HCT116 (cell line): ENCODE results near the gene CCND1. TPM values are rescaled to one million over a fixed set of nuclear protein-coding genes. Genes with fewer than 3 reads are reported as not detected.

Experiments
- ATAC-seq: fragments of 200-7000 bp; cut with Tn5 transposase; 2 replicates; pipeline ENCODE4 v1.9.1; 2020; ENCODE audit warnings: mild to moderate bottlenecking, moderate library complexity
- BruUV-seq: library from RNA; stranded (reverse); fragments of 400-500 nt; replicated peaks from 2 replicates; lab custom pipeline; 2021; lab: Mats Ljungman, UMichigan
- CTCF ChIA-PET: fragments of 300-600 bp; sonication (Branson Sonifier 250); formaldehyde crosslinking; loops from one replicate; lab custom pipeline; 2021; ENCODE audit warnings: antibody characterized with exemption; lab: Charles Lee
- POLR2A ChIA-PET: fragments of 300-600, 350-600 bp; sonication (Branson Sonifier 250); formaldehyde crosslinking; loops from one replicate; lab custom pipeline; 2021; ENCODE audit warnings: antibody characterized with exemption; lab: Charles Lee
- RAD21 ChIA-PET, 2 experiments: fragments of 300-600 bp; sonication (Branson Sonifier 250); formaldehyde crosslinking; loops; one replicate each; lab custom pipeline; 2023; ENCODE audit warnings: low total read pairs in 2 of 2; ENCODE audit not compliant: uncharacterized antibody in 2 of 2, unreplicated experiment in 2 of 2, low non-redundant PET in 1 of 2; lab: Charles Lee
- DNase-seq: peaks from one replicate; pipeline ENCODE4 v3.0.0-alpha.2; 2010; ENCODE audit warnings: low read depth, low spot score
- H2AFZ ChIP-seq: fragments of 200-600 bp; shearing (Covaris generic), sonication (generic); 2 replicates; pipeline ENCODE4 v1.6.1; 2017; ENCODE audit warnings: low read depth, mixed run types, mixed read lengths, antibody characterized with exemption, low read length; ENCODE audit not compliant: poor library complexity, severe bottlenecking
- H3K27ac ChIP-seq: 2 replicates; pipeline ENCODE4 v1.5.1; 2012; ENCODE audit warnings: low read depth, low read length
- H3K27me3 ChIP-seq: fragments of 200-600 bp; sonication (generic); 2 replicates; pipeline ENCODE4 v1.6.1; 2016; ENCODE audit warnings: mixed run types, low read length, mixed read lengths; ENCODE audit not compliant: insufficient read depth
- H3K36me3 ChIP-seq, 2 experiments: fragments of 200-500 bp in 1 of 2; fragments of 200-600 bp in 1 of 2; sonication (Bioruptor generic) in 1 of 2; sonication (generic) in 1 of 2; 2 replicates each; pipeline versions ENCODE4 v1.5.1 to v1.6.1; 2014 to 2016; ENCODE audit warnings: low read length in 2 of 2, inconsistent platforms in 1 of 2, mixed read lengths in 1 of 2, mixed run types in 1 of 2; ENCODE audit not compliant: insufficient read depth in 2 of 2, control insufficient read depth in 1 of 2
- H3K4me1 ChIP-seq, 2 experiments: fragments of 200-600 bp in 1 of 2; sonication (generic) in 1 of 2; 2 replicates each; pipeline versions ENCODE4 v1.5.1 to v1.6.1; 2012 to 2017; ENCODE audit warnings: low read length in 2 of 2, inconsistent platforms in 1 of 2, mild to moderate bottlenecking in 1 of 2, mixed read lengths in 1 of 2, mixed run types in 1 of 2, moderate library complexity in 1 of 2; ENCODE audit not compliant: insufficient read depth in 2 of 2, control insufficient read depth in 1 of 2
- H3K4me2 ChIP-seq: fragments of 200-600 bp; sonication (generic); 2 replicates; pipeline ENCODE4 v1.6.1; 2017; ENCODE audit warnings: mixed run types, low read length, mixed read lengths
- H3K4me3 ChIP-seq, 2 experiments: fragments of 200-600 bp in 1 of 2; sonication (generic) in 1 of 2; replicated peaks in 1 of 2; 2 replicates each; pipeline ENCODE4 v1.5.1; 2011 to 2016; ENCODE audit warnings: low read length in 2 of 2, control low read depth in 1 of 2, low read depth in 1 of 2, mild to moderate bottlenecking in 1 of 2, mixed read lengths in 1 of 2, mixed run types in 1 of 2
- H3K79me2 ChIP-seq: fragments of 200-600 bp; sonication (generic); 2 replicates; pipeline ENCODE4 v1.6.1; 2017; ENCODE audit warnings: mild to moderate bottlenecking, mixed run types, low read length, moderate library complexity, mixed read lengths; ENCODE audit not compliant: insufficient read depth
- H3K9ac ChIP-seq: fragments of 200-600 bp; sonication (generic); 2 replicates; pipeline ENCODE4 v1.6.1; 2016; ENCODE audit warnings: low read length, mixed read lengths
- H3K9me2 ChIP-seq: fragments of 200-600 bp; sonication (generic), shearing (Covaris generic); 2 replicates; pipeline ENCODE4 v1.6.1; 2017; ENCODE audit warnings: mixed run types, mild to moderate bottlenecking, moderate library complexity; ENCODE audit not compliant: insufficient read depth
- H3K9me3 ChIP-seq, 2 experiments: fragments of 200-500 bp in 1 of 2; fragments of 200-600 bp in 1 of 2; sonication (Bioruptor generic) in 1 of 2; sonication (generic) in 1 of 2; 2 replicates each; pipeline ENCODE4 v1.6.1; 2014 to 2017; ENCODE audit warnings: low read length in 2 of 2, mixed read lengths in 2 of 2, inconsistent platforms in 1 of 2, low read depth in 1 of 2, mild to moderate bottlenecking in 1 of 2, mixed run types in 1 of 2, moderate library complexity in 1 of 2; ENCODE audit not compliant: control insufficient read depth in 1 of 2, insufficient read depth in 1 of 2
- H4K20me1 ChIP-seq: fragments of 200-600 bp; sonication (generic), shearing (Covaris generic); 2 replicates; pipeline ENCODE4 v1.6.1; 2017; ENCODE audit warnings: mixed run types, mild to moderate bottlenecking, moderate library complexity; ENCODE audit not compliant: insufficient read depth
- ATF3 ChIP-seq: IDR thresholded peaks from 2 replicates; pipeline ENCODE4 v1.6.1; 2012
- JUND ChIP-seq: IDR thresholded peaks from 2 replicates; pipeline ENCODE4 v1.6.1; 2012
- MAX ChIP-seq: IDR thresholded peaks from 2 replicates; pipeline ENCODE4 v1.6.1; 2012
- POLR2A ChIP-seq: IDR thresholded peaks from 2 replicates; pipeline ENCODE4 v1.7.0; 2011; ENCODE audit warnings: borderline replicate concordance; ENCODE audit not compliant: insufficient read depth, insufficient read length; ENCODE audit errors: extremely low read depth
- SP1 ChIP-seq: IDR thresholded peaks from 2 replicates; pipeline ENCODE4 v1.6.1; 2012; ENCODE audit warnings: low read depth
- ZBTB33 ChIP-seq: IDR thresholded peaks from 2 replicates; pipeline ENCODE4 v1.6.1; 2011; ENCODE audit warnings: mild to moderate bottlenecking, low read length, moderate library complexity; ENCODE audit not compliant: insufficient replicate concordance; ENCODE audit errors: extremely low read depth
- intact Hi-C: fragments of 100-400 bp; cut with micrococcal nuclease; formaldehyde crosslinking; loops from 2 replicates; pipeline ENCODE4 v1.10.0; 2022
- total RNA-seq: library from RNA; stranded (reverse); gene quantifications from one replicate; pipeline ENCODE4 v1.2.1, GENCODE V29; 2021; ENCODE audit not compliant: unreplicated experiment

CCND1 gene
- total RNA-seq, 1 experiment from 2014 or later: 601 TPM

GRCh38 chr11:69696749-69697468 is 56.0 kb downstream of the CCND1 start:
- intact Hi-C loops: no loop called here
- ChIA-PET CTCF (no interaction called here), POLR2A (interaction anchor here (0.9 to 1.1 kb wide), 3 partner anchors 7 to 252 kb away, joined by 3 to 6 read pairs (median 4); no protein-coding TSS in a partner anchor), RAD21 (interaction anchor here in 1 of 2 experiments (0.8 kb wide), 1 partner anchor 192 kb away, joined by 3 read pairs; no protein-coding TSS in a partner anchor)
- BruUV-seq: no TSS peak
- ATAC-seq (peak; percentile 39), DNase-seq (no peak)
- Histone ChIP-seq H3K36me3 (no peaks in the 10 kb centered on the region), H3K79me2 (no peaks in the 10 kb centered on the region; the same call in 1 of the 2 replicates), H3K4me1 (peaks cover 53 to 54% of the 10 kb centered on the region in 2 experiments), H3K27ac (peak overlapping the region; percentile 17; the same call in 1 of the 2 replicates), H4K20me1 (no peaks in the 10 kb centered on the region), H3K9me3 (no peaks in the 10 kb centered on the region; a peak in 1 of 4 replicates), H2AFZ (no peak overlapping the region), H3K27me3 (no peaks in the 10 kb centered on the region), H3K4me2 (peak overlapping the region; percentile 24), H3K9ac (no peak overlapping the region), H3K9me2 (no peaks in the 10 kb centered on the region), H3K4me3 (no peak overlapping the region)
- TF ChIP-seq POLR2A (no peak), SP1 (0 out of 2 replicates have a peak, but pooled peaks have one; percentile 26), JUND (0 out of 2 replicates have a peak, but pooled peaks have one; percentile 23), MAX (peak; percentile 65), ZBTB33 (no peak), ATF3 (no peak)
